ENCODE measurements around the gene FLAD1.
A peak's percentile ranks its signal among the peaks of the same experiment; 100 is the strongest.

The FLAD1 gene

DNA sequence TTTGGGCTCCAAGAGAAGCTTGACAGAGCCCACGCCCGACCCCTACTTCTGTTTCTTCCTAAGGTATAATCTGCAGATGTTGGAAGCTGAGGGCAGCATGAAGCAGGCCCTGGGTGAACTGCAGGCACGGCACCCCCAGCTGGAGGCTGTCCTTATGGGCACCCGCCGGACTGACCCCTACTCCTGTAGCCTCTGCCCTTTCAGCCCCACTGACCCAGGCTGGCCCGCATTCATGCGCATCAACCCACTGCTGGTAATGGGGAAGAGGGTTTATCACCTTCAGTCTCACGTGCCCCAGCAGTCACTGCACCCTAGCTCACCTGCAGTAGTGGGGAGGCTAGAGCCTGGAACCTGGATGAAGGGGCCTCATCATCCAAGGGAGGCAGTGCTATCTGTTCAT is 7.1 kb downstream of the FLAD1 start:
- DNase-seq (ENCODE audit: low spot score) = no peak

DNA sequence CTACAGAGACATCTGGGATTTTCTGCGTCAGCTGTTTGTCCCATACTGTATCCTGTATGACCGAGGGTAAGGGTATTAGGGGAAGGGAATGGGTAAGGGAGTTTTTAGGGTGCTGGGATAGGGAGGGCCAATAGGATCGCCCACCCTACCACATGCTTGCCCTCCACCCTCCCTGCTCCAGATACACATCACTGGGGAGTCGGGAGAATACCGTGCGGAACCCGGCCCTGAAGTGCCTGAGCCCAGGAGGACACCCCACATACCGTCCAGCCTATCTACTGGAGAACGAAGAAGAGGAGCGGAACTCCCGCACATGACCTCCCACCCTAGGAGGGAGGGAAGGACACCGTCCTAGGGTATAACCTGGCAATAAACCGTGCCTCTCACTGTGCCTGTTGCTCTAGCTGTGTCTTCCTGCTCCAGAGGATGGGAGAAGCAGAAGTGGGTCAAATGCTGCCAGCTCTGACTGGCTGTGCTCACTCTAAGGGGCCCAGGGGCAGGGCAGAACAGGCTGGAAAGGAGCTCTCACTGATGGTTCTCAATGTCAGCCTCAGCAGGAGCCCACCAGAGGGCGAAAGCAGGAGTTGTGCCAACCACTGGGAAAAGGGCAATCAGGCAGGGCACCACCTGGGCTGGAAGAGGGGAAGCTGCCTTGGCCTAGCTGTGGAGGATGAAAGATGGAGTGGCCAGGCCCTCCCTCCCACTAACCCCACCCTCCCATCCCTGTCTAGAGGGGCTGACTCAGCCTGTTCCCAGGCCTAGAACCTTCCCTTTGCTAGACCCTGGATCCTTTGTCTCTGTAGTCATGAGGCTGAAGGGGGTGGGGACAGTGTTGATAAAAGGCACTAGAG is 9.8 kb downstream of the FLAD1 start:
- DNase-seq (ENCODE audit: low spot score) = no peak

DNA sequence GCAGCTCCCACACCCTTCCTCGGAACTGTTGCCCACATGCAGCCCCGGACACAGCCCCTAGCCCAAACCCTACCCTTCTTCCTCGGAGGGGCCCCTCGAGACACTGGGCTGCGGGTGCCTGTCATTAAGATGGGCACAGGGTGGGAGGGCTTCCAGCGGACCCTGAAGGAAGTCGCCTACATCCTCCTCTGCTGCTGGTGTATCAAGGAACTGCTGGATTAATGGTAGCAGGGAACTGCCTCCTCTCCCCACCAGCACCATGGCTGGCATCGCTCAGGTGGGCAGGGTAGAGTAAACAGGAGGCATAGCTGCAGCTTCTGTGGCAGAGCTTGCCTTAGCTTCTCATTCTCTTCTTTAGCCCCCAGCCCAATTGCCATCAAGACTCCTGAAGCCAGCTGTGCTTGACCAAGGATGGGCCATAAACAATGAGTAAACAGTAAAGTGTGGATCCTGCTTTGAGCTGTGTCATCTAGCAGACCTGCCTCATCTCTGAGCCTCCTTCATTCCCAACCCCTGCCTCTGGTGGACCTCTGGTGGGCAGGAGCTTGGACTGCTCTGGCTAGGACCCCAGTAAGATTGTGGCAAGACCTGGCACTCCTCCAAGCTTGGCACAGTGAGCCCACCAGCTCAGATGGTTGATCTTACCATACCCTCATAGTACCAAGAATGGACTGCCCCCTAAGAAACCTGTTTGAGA is 10.6 kb downstream of the FLAD1 start, which contains the start of gene LENEP:
TSS of gene LENEP (plus strand) at position 15 of the 697 bp plus-strand sequence. CDS start at position 37, 22 bp downstream.
- DNase-seq (ENCODE audit: low spot score) = no peak

DNA sequence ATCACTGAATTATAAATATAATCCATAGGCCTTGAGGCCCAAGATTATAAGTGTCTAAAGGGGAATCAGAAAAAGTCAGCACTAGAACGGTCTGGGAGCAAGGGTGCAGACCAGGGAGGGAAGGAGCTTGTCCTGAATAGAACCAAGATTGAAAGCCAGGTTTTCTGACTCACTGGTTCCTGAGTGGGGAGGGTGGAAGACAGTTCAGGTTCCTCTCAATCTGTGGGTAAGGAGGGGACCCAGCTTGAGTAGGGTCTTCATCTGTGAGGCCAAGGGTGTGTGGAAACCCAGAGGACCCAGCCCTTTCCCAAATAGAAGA is 11.1 kb downstream of the FLAD1 start:
- DNase-seq (ENCODE audit: low spot score) = no peak

DNA sequence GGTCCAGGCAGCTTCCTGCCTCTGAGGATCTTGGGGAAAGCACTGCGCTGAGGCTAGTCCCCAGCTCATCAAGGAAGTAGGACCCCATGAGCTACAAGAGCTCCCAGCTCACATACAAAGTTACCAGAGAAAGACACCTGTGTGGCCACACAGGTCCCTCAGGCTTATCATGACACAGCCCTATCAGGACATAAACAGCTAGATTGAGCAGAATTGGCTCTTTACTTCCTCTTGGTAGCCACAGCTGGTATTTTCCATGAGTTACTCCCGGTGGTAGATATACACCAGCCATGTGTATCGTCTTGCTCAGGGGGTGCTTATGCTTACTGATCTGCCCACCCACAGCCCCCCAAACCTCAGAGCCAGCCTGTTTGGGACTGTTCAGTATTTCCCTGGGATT is 11.4 kb downstream of the FLAD1 start:
- no peak for DNase-seq (ENCODE audit: low spot score)

DNA sequence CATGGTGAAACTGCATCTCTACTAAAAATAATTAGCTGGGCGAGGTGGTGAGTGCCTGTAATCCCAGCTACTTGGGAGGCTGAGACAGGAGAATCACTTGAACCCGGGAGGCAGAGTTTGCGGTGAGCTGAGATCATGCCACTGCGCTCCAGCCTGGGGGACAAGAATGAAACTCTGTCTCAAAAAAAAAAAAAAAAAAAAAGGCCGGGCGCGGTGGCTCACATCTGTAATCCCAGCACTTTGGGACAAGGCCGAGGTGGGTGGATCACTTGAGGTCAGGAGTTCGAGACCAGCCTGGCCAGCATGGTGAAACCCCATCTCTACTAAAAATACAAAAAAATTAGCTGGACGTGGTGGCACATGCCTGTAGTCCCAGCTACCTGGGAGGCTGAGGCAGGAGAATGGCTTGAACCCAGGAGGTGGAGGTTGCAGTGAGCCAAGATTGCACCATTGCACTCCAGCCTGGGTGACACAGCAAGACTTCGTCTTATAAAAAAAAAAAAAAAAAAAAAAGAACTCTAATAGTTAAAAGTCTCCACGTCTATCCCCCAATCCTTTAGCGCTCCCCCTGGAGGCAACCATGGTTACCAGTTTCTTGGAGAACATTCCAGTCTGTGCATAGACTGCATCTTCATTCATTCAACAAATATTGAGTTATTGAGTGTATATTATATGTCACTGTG is 12.3 kb downstream of the FLAD1 start:
- peak; percentile 64 for DNase-seq (ENCODE audit: low spot score)

DNA sequence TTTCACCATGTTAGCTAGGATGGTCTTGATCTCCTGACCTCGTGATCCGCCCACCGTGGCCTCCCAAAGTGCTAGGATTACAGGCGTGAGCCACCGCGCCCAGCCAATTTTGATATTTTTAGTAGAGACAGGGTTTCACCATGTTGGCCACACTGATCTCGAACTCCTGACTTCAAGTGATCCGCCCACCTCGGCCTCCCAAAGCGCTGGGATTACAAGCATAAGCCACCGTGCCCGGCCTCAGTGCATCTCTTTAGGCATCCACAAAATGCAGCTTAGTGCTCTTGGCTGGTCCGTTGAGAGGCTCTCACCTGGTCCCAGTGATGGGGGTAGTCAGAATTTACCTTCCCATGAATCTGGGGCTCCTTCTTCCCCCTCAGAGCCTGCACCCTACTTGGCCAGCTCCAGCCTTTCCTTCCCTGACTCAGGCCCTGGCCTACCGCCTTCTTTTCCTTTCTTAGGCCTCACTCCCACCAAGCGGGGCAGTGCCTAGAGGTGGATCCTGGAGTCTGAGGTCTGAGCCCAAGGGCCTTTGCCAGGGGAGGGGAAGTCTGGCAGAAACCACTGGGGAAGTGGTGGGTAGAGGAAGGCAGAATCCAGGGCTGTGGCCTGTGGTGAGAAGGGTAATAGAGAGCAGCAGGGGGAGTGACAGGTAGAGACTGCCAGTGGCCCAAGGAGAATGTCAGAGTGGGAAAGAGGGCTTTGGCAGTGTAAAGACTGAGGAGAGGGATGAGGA is 14.0 kb downstream of the FLAD1 start:
- DNase-seq (ENCODE audit: low spot score) = no peak

DNA sequence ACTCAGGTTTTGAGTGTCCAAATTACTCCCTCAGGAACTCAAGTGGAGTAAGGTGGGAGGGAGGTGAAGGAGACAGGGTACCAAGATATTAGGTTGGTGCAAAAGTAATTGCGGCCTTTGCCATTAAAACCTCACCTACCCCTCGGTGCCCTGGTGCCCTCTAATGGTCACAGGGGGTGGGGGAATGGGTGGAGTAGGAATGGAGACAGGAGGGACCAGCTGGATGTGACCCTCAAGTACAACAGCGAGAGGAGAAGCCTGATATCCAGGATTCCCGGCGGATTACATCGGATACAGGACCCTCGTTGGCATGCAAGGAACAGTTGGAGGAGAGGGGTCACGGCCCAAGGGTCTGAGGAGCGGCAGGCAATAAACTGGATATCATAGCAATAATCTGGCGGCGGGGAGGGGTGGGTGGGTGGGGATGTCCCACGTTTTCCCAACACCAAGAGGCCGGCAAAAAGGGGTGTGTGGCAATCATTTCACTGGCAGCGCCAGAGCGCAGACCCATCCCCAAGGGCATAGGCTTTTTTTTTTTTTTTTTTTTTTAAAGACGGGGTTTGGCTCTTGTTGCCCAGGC is 15.1 kb downstream of the FLAD1 start:
- no peak for DNase-seq (ENCODE audit: low spot score)

DNA sequence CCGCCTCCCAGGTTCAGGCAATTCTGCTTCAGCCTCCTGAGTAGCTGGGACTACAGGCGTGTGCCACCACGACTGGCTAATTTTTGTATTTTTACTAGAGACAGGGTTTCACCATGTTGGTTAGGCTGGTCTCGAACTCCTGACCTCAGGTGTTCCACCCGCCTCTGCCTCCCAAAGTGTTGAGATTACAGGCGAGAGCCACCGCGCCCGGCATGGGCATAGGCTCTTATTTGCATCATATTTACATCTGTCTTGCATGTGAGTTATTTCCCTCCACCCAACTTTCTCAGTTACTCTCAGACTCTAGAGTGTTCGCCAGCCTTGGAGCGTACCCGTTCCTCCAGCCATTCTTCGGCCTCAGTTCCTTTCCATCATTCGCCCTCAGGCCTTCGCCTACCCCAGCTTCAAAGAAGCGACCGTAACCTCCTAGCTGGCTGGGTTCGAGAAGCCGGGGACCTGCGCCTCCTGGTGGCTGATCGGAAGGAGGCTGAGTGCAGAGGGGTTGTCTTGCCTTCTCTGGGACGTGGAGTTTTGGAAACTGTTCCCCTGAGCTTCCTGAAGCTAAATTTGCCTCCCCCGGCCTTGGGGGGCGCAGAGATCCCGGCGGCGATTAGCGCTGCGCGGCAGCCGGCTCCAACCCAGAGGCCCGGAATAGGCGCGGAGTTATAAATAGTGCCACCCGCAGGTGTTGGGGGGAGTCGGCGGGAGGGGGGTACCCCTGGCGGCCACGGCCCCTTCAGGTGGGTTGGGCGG is 15.8 kb downstream of the FLAD1 start:
- peak; percentile 86 for DNase-seq (ENCODE audit: low spot score)

DNA sequence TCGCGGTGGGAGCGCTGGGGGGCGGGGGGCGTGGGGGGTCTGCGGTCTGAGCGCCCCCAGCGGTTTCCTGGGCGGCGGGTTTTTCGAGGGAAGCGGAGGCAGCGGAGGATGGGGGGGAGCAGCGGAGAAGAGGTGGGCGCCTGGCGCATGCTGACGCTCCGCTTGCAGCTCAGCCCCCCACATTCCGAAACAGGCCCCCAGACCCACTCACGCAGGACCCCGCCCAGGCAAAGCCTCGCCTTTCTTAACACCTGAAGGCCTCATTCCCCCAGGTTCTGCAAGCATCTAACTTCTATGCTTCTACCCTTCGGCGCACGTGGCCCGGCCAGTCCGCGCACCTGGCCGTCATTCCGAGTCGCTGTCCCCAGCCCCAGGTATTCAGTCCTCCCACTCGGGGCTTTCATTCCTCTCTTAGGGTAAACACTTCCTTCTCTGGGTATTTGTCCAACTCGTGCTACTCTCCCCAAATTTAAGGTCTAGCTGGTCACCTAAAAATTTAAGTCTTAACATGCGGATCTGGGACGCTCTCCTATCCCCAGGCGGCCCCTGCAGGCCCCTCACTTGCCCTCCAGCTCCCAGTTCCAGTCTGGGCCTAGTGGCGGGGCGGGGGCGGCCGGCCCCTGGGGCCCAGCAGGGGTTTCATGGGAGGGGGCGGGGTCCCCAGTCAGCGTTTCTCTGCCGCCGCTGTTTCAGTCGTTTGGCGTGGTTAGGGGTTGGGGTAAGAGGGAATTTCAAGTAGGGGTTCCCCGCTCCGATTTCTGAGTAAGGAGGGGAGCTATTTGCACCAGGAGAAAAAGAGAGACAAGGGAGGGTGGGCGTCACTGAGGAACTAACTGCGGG is 16.6 kb downstream of the FLAD1 start:
- peak; percentile 61 for DNase-seq (ENCODE audit: low spot score)

DNA sequence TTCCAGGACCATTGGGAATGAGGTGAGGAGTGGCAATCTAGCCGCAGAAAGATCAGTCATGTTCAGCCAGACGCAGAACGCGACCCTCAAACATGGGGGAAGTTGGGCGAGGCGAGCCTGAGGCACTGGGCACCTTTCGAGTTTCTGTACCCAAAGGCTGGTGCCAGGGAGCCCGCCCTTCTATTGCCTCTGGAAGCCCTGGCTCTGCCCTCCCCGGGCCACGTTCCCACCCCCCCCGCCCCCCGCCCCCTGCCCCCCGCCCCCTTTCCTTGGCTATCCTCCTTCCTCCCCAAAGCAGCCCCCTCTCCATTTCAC is 17.2 kb downstream of the FLAD1 start:
- no peak for DNase-seq (ENCODE audit: low spot score)

DNA sequence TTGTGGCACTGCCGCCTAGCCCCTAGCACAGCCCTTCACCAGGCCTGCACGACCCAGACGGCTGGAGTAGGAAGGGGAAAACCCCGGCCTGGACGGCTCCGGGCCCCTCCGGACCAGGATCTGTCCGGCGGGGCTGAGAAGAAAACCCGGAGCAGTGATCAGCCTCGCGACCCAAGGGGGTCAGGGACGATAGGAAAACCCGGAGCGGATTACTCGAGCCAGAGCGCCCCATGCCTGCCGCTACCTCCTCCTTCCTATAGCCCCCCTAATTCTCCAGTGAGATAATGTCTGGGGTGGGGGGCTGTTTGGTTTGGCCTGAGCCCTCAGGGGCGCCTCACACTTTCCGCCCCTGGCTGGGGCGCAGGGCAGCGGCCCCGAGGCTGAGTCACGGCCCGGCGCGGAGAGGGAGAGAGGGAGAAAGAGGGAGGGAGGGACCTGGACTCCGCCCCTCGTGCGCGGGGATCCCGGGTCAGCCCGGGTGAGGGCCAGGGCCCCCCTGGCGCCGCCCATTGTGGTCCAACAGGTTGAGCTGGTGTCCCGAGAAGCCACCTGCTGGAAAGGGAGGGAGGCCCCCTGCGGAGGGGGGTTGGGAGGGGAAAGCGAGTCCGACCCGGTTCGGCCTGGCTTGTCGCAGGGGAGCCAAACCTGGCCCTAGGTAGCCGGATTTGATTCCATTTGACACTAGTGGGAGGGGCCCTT is 17.7 kb downstream of the FLAD1 start:
- DNase-seq (ENCODE audit: low spot score) = peak; percentile 92

DNA sequence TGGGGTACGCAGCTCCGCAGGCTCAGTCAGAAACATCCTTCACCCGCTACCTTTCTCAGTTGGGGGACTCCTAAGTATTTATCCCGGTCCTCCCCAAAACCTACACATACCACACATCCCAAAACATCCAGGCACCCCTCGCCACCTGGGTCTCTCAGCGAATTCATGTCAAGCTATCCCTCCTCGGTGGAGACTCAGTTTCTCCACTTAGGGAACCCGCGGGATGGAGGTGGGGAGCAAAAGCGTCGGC is 18.2 kb downstream of the FLAD1 start:
- DNase-seq (ENCODE audit: low spot score) = no peak

DNA sequence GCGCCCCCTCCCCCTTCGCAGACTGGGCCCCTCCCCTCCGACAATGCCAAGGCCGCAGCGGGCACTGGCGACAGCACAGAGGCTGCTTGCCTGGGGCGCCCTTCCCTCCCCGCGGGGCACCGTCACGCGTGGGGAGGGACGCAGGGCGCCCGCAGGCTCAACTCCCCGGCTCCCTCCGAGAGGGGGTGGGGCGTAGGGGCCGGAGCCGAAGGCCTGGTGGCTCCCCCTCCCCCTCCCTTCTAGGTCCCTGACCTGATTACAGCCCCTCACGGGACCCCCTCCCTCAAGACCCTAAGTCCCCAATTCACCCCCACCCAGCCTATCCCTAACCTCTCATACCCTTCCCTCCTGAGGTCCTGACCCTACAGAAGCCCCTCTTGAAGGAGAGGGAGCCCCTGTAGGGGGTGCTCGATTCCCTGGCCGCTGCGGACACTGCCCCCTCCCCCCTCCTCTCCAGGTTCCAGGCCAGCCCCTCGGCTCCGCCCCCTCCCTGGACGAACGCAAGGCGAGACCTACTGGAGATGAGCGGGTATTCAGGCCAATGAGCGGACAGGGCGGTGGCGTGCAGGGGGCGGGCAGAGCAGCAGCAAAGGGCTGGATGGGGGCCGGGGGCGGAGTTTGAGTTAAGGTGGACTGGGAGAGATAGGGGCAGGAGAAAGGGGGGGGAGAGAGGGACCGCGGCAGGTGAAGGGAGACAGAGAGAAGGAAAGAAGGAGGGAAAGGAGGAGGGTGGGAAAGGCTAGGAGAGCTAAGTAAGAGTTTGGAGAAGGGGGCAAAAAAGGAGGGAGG is 18.7 kb downstream of the FLAD1 start:
- DNase-seq (ENCODE audit: low spot score) = peak; percentile 99

DNA sequence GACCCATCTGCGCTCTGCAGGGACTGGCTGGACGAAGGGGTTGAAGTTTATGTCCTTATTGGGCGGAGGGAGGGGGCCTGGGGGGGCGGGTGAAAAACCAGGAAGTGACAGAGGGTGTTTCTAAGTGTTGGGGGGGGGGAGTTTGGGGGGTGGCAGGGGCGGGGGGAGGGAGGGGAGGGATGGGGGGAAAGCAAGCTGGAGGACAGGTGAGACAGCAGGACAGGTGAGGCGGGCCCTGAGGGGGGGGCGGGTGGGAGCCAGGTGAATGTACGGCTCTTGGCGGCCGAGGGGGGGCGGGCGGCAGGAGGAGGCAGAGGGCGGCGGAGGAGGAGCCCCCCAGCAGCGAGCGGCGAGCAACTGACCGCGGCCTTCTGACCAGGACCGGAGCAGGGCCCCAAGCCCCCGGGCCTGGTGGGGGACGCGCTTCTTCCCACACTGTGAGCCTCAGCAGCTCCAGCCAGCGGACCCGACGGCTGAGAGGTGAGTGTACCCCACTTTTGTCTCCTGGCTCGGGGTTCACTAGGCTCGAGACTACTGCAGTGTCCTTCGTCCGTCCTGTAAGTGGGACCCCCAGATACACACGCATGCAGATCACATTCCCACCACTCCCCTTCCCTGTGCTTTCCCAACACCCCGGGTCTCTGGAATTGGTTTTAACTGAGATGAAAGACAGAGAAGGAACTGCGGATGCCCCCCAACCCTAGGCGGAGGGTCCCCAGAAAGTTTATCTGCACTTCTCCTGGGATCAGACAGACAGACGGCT is 19.5 kb downstream of the FLAD1 start, which contains the start of gene ZBTB7B:
TSS of gene ZBTB7B (plus strand) at position 339 of the 763 bp plus-strand sequence. CDS start 11,859 bp downstream, outside the sequence.
- DNase-seq (ENCODE audit: low spot score) = no peak

DNA sequence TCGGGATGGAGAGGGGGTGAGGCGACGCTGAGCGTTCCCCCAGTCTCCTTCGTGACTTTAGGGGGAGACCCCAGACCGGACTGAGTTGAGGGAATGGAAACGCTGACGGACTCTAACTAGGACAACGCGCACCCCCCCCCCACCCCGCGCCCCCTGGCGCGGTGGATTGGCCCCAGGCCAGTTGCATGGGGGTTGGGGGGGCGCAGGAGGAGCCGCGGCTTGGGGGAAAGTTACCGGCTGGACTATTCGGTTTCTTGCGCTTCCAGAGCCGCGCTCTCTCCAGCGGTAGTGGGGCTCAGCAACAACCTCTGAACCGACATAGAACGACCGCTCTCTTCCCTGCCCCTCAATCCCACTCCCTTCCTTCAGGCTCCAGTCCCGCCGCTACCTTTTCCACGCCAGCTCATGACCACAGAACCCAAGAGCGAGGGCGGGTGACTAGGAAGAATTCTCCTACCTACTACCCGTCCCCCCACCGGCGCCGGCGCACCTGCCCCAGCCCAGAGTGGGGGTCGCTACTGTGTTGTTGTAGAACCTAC is 20.2 kb downstream of the FLAD1 start:
- DNase-seq (ENCODE audit: low spot score) = no peak

DNA sequence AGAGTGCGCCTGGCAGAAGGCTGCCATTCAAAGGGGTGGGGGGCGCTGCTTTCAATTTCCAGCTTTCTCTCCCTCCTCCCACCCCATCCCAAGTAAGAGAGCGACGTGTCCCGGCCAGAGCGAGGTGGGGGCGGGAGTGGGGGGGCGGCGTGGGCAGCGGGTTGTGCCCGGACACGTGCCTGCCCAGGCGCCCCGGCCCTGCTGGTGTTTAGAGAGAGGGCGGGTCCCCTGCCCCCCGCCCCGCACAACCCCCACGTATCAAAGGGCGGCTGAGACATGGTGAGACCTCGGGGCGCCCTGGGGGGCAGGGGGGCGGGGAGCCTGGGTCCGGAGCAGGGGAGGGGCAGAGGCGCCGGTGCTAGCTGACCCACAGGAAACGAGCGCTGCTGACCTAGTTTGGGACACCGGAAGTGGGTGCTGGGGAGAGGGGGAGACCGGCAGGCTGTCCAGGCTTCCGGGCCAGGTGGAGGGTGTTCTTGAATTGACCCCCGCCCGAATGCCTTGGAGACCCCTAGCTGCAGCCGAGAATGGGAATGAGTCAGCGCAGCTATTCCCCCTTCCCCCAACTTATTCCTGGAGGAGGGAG is 20.7 kb downstream of the FLAD1 start:
- DNase-seq (ENCODE audit: low spot score) = no peak
